Adrenal gland (tissue), 12 donors: Measurements from ENCODE around the gene SAMD4A. TPM values are rescaled to one million over a fixed set of nuclear protein-coding genes. Genes with fewer than 3 reads are reported as not detected.

ENCODE experiments used
- DNase-seq, 7 donors: peaks; one replicate each; pipeline ENCODE4 v3.0.0-alpha.2; 2019 to 2020
- H3K27ac ChIP-seq, 5 donors: fragments of 200-600 bp; sonication (generic) in 4 of 5; 1 replicate in 3 of 5; 2 replicates in 2 of 5; pipeline versions ENCODE4 v1.5.1 to v1.8.0; 2016 to 2020; ENCODE audit warnings: mild to moderate bottlenecking in 1 of 5
- H3K27me3 ChIP-seq: fragments of 200-600 bp; 2 replicates; pipeline ENCODE4 v1.8.0; 2021
- H3K36me3 ChIP-seq, 2 donors: fragments of 200-600 bp; replicated peaks in 1 of 2; 1 replicate in 1 of 2; 2 replicates in 1 of 2; pipeline versions ENCODE4 v1.5.1 to v1.8.0; 2018 to 2022
- H3K4me1 ChIP-seq, 2 donors: fragments of 200-600 bp; replicated peaks in 1 of 2; 1 replicate in 1 of 2; 2 replicates in 1 of 2; pipeline versions ENCODE4 v1.5.1 to v1.8.0; 2018 to 2021
- H3K4me3 ChIP-seq, 4 donors: fragments of 200-600 bp; sonication (generic) in 3 of 4; one replicate each; pipeline ENCODE4 v1.5.1; 2016 to 2018
- H3K9me3 ChIP-seq, 3 donors: fragments of 200-600 bp; sonication (generic) in 1 of 3; replicated peaks in 1 of 3; 1 replicate in 2 of 3; 2 replicates in 1 of 3; pipeline versions ENCODE4 v1.5.1 to v1.8.0; 2016 to 2021
- CTCF ChIP-seq, 6 experiments: fragments of 450-650 bp in 4 of 6; fragments of 200-600 bp in 2 of 6; sonication (generic) in 1 of 6; IDR thresholded peaks; 1 replicate in 5 of 6; 2 replicates in 1 of 6; pipeline versions ENCODE4 v1.5.1 to v1.8.0; 2016 to 2021; ENCODE audit warnings: antibody characterized with exemption in 6 of 6, mild to moderate bottlenecking in 2 of 6, moderate library complexity in 1 of 6
- POLR2A ChIP-seq, 2 donors: fragments of 450-650 bp; IDR thresholded peaks; one replicate each; pipeline ENCODE4 v1.6.1; 2017; ENCODE audit warnings: antibody characterized with exemption in 2 of 2, mild to moderate bottlenecking in 2 of 2, moderate library complexity in 1 of 2
- WGBS, 4 donors: extraction: QIAGEN DNeasy Blood & Tissue Kit in 2 of 4; methylation state at CpG; one replicate each; pipeline versions ENCODE4 v1.1.5 to v1.1.7; 2013 to 2017; 5-methylcytosine and 5-hydroxymethylcytosine counted together
- intact Hi-C, 2 donors: fragments of 100-400 bp; cut with DNase I; formaldehyde crosslinking; loops; one replicate each; pipeline versions ENCODE4 v1.14.1 to v1.15.0; 2022 to 2023
- polyA plus RNA-seq, 3 donors: library from polyadenylated mRNA; stranded (reverse); fragments of 200-250 nt in 2 of 3; fragments of 350-450 nt in 1 of 3; fragmentation: Illumina TruSeq in 1 of 3; extraction: RNeasy Lipid Tissue Mini Kit (QIAGEN cat#74804) in 1 of 3; gene quantifications; one replicate each; pipeline ENCODE4 v1.2.3, GENCODE V29; 2013 to 2014
- total RNA-seq, 9 donors: library from RNA; depleted of rRNA in 4 of 9; stranded (reverse); fragments of >200 nt in 4 of 9; fragments of 120-200 nt in 1 of 9; fragmentation: NEBNext Ultra II Directional in 1 of 9; extraction: Animal tissue kit (Norgen Biotek cat#: 25700) in 1 of 9; gene quantifications; one replicate each; pipeline versions ENCODE4 v1.1.0 to v1.2.4, GENCODE V29; 2013 to 2023
- donor health status: healthy with polysubstance abuse.
- donor health status: Bipolar disorder and iron deficiency.
- donor health status: DM: yes; HTN: yes; CAD: no.
- donor health status: DM: no; HTN: no; CAD: no.
- donor health status: DM: no; HTN: no; CAD: no.
- donor health status: DM: yes; HTN: yes; CAD: no.

Gene SAMD4A
- total and polyA plus RNA-seq, 12 donors: 2.2 to 13.2 (median 8.3) TPM

GRCh38 chr14:54837508-54838149 lies 270.7 kb downstream of the SAMD4A start:
- intact Hi-C loops: no loop called here
- no peak overlapping the region for H3K4me3 ChIP-seq
- DNase-seq: no peak
- H3K9me3 ChIP-seq: no peaks in the 10 kb centered on the region
- H3K27ac ChIP-seq: no peak overlapping the region
- no peaks in the 10 kb centered on the region for H3K27me3 ChIP-seq
- no peaks in the 10 kb centered on the region for H3K36me3 ChIP-seq
- no peaks in the 10 kb centered on the region for H3K4me1 ChIP-seq
- WGBS, 4 donors: 96 to 98% (median 98%) methylated on average over 2 of the region's 2 CpGs
- TF ChIP-seq POLR2A (IDR thresholded peaks at IDR 0.05) (no peak), CTCF (IDR thresholded peaks at IDR 0.05) (no peak)

- H3K9me3 ChIP-seq: no peaks in the 10 kb centered on the region
- 86 to 94% (median 92%) methylated on average over 10 of the region's 10 CpGs for WGBS, 4 donors
- no peaks in the 10 kb centered on the region for H3K27me3 ChIP-seq
- no peaks in the 10 kb centered on the region for H3K36me3 ChIP-seq
- no peak overlapping the region for H3K4me3 ChIP-seq
- H3K4me1 ChIP-seq: no peaks in the 10 kb centered on the region
- H3K27ac ChIP-seq: no peak overlapping the region
- intact Hi-C loops: no loop called here
- no peak for TF ChIP-seq POLR2A (IDR thresholded peaks at IDR 0.05)
- no peak for TF ChIP-seq CTCF (IDR thresholded peaks at IDR 0.05)
- no peak for DNase-seq
Observed at GRCh38 chr14:54838931-54839512, 272.1 kb downstream of the SAMD4A start.

GRCh38 chr14:54839701-54840119 lies 272.8 kb downstream of the SAMD4A start:
- Histone ChIP-seq H3K27me3 (no peaks in the 10 kb centered on the region), H3K4me1 (no peaks in the 10 kb centered on the region), H3K4me3 (no peak overlapping the region), H3K9me3 (no peaks in the 10 kb centered on the region), H3K36me3 (no peaks in the 10 kb centered on the region), H3K27ac (peak overlapping the region in 1 of 5 donors; percentile 15)
- TF ChIP-seq POLR2A (IDR thresholded peaks at IDR 0.05): no peak
- no peak for TF ChIP-seq CTCF (IDR thresholded peaks at IDR 0.05)
- 62 to 78% (median 71%) methylated on average over 3 of the region's 3 CpGs for WGBS, 4 donors
- intact Hi-C loops: no loop called here
- no peak for DNase-seq

GRCh38 chr14:54840336-54840735 lies 273.4 kb downstream of the SAMD4A start:
- no peak for TF ChIP-seq POLR2A (IDR thresholded peaks at IDR 0.05)
- no peak for TF ChIP-seq CTCF (IDR thresholded peaks at IDR 0.05)
- H3K9me3 ChIP-seq: no peaks in the 10 kb centered on the region
- 73 to 86% (median 81%) methylated on average over 3 of the region's 3 CpGs for WGBS, 4 donors

More at GRCh38 chr14:54840336-54840735, 273.4 kb downstream of the SAMD4A start:
- no peak for DNase-seq
- H3K36me3 ChIP-seq: no peaks in the 10 kb centered on the region
- no peak overlapping the region for H3K4me3 ChIP-seq
- H3K27ac ChIP-seq: peak overlapping the region in 1 of 5 donors; percentile 15
- H3K4me1 ChIP-seq: no peaks in the 10 kb centered on the region
- no peaks in the 10 kb centered on the region for H3K27me3 ChIP-seq
- intact Hi-C loops: no loop called here
